M059J (cell line): ENCODE data around the gene TXNRD1. TPM values are rescaled to one million over a fixed set of nuclear protein-coding genes. Genes with fewer than 3 reads are reported as not detected.

Experiments
- DNase-seq: peaks from one replicate; pipeline ENCODE4 v3.0.0-alpha.2; 2012; ENCODE audit warnings: low read depth
- total RNA-seq: library from RNA; depleted of rRNA; stranded (reverse); fragments of >200 nt; shearing (Covaris generic); gene quantifications from 2 replicates; pipeline ENCODE4 v1.2.3, GENCODE V29; 2014

TXNRD1 gene
- total RNA-seq, 1 experiment from 2014 or later = 461 TPM

DNA sequence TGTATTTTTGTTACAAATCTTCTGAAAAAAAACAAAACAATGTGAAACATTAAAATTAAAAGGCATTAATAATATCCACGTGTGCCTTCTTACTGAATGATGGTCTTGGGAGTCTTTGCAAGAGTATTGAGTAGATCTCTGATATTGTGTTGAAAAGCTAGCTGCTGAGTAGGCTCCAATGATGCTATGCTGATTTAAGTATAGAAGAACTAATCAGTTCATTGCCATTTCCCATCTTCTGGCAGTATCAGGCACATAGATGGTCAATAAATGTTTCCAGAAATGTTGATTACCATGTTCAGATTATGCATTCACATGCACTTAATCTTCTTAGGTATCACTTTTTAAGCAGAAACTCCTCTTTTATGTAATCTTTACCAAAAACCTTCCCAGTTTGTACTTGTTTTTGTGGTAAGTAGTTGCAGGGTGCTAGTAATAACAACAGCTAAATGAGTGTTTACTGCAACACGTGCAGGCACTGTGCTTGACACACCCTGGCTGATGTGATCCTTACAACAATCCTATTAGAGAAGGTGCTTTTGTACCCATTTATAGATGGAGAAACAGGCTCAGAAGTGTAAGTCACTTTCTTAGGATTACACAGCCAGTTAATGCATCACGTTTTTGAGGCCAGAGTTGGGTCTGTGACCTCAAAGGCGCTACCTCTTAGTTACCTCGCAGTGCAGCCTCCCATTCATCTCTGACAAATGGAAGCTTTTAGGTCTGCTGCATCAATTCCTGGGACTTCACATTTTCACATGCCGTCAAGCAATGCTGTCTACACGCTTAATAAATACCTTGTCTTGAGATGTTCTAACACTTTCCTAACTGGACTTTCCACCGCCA lies 134.9 kb downstream of the TXNRD1 start:
- DNase-seq = no peak

GRCh38 chr12:104351057-104351983 lies 135.7 kb downstream of the TXNRD1 start:
- DNase-seq = no peak

GRCh38 chr12:104352106-104352713 lies 136.6 kb downstream of the TXNRD1 start:
- peak; percentile 48 for DNase-seq

DNA sequence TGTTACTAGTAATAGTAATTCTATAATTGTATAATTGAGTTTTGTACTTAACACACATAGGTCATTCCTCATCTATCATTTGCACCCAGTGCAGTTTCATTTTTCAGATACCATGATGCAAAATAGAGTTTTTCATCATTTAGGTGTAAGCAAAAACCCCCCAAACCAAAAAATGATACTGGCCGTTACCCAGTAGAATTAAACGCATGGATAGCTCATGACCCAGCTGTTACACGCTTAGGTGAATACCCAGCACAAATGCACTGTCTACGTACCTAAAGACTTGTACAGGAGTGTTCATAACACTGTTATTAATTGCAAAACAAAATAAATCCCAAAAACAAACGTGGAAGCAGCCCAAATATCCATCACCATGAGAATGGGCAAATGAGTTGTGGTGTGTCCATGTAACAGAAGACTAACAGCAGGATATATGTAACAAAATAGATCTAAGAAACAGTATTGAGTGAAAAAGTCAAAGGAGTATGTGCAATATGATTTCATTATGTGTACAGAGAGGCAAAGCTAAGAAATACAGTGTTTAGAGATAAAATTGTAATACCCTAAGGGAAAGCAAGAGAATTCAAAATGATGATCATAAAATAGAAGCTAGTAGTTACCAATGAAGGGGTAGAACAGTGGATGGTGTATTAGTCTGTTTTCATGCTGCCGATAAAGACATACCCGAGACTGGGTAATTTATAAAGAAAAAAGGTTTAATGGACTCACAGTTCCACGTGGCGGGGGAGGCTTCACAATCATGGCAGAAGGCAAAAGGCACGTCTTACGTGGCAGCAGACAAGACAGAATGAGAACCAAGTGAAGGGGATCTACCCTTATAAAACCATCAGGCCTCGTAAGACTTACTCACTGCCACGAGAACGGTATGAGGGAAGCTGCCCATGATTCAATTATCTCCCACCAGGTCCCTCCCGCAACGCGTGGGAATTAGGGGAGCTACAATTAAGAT lies 137.7 kb downstream of the TXNRD1 start:
- DNase-seq = no peak

DNA sequence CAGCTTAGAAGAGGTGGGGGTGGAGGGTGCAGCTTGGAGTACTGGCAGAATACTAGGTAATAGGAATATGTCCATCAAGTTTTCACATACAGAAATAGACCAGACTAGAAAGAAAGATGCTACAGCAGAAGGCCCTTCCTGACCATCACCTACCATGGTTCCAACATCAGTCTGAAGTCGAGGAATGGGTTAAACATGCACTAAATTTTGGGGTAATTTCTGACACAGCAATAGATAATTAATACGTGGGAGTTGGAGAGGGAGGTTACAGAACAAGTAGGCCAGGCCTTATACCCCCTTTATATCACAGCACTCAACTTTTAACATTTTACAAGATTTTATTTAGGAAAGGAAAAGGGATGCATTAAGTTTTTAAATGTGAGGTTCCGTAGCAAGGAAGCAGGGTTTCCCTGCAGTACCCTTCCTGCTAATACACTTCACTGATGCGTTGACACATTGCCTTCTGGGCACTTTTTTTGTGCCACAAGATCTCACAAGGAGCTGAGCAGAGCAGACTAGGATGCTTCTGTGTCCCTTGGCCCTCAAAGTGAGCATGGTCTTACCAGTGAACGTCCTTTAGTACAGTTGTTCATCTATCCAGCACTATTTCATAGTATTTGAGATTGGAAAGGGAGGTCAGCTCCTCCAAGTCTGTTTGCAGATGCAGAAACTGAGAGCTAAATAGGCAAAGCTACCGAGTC lies 138.7 kb downstream of the TXNRD1 start:
- DNase-seq = no peak

DNA sequence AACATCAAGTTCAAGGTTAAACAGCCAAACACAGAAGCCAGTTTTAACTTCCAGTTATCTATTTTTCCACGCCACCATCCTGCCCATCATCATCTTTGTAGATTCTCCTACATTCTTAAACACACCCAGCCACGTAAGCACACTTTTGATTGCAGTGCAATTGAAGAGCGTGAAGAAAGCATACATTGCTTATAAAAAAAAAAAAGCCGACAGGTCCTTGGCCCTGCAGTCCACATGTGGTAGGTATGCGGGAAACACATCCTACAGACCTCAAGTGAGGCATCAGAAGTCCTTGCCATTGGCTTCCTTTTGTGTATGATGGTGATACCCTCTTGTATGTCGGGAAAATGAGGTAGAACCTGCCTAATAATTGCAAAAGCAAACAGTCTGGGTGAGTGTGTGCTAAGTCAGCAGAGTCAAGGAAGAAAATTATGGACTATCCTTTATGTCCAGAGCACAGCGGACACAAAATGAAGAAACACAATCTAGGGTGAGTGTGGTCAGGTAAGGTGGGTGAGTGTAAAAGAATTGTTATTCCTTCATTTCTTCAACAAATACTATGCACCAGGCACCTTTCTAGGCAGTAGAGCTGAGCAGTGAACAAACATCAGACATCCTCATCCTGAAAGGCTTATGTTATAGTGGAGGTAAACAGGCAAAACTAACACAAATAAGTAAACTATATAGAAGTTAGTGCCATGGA lies 139.4 kb downstream of the TXNRD1 start:
- DNase-seq = no peak

- DNase-seq = peak; percentile 38
Observed at GRCh38 chr12:104355630-104356029, 140.1 kb downstream of the TXNRD1 start.

DNA sequence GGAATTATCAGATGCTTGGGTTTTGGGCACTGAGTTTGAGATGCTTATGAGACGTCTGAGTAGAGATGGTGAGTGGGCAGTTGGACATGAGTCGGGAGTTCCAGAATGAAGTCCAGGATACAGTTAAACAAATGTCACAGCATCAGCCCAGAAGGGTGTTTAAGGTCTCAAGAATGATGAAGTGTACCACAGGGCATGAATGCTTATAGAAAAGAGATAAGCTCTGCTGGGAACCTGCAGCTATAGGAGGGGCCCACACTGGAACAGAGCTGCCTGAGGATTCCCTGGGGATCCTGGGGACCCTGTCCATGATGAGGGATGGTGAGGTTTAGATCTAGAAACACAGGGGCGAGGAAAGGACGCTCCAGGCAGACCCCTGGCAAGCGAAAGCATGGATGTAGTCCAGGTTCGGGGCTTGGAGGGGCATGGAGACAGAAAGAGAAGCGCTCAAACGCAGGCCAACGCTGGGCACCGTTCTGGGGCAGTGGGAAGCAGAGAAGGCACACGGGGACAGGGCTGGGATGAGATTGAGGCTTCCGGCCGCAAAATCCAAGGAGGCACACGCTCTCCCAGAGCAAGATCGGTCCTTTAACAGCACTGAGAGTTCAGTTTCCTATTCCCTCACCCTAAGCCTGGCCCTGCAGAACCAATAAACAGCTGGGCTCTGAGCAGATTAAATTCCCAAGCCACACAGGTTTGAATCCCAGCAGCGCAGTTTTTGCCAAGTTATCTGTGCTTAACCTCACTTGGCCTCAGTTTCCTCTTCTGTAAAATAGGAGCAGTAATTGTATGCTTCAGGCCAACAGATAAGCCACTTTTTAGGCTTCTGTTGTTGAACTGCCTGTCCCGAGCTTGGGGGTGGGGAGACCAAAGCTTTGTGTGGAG lies 140.9 kb downstream of the TXNRD1 start:
- DNase-seq = peak; percentile 49

DNA sequence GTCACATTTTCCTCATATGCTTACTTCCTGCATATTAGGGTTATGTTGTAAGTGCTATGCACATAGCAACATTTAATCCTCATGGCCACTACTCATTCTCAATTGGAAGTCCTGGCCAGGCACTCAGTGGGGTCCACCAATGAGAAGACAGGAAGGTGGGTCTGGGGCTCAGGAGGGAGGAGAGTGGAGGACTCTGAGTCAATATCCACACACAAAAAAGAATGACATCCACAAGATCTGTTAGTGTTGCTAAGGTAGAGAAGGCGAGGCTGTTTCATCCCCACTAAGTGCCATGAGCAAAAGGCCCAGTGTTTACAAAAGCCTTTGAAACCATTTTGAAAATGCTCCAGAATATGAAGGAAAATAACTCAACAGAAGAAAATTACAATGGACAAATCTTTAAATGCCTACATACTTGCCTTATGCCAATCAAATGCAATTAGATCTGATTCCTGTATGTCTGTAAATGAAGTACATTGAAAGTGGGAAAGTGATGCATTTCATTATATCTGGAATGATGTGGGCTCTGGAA lies 141.9 kb downstream of the TXNRD1 start:
- DNase-seq = peak; percentile 61

DNA sequence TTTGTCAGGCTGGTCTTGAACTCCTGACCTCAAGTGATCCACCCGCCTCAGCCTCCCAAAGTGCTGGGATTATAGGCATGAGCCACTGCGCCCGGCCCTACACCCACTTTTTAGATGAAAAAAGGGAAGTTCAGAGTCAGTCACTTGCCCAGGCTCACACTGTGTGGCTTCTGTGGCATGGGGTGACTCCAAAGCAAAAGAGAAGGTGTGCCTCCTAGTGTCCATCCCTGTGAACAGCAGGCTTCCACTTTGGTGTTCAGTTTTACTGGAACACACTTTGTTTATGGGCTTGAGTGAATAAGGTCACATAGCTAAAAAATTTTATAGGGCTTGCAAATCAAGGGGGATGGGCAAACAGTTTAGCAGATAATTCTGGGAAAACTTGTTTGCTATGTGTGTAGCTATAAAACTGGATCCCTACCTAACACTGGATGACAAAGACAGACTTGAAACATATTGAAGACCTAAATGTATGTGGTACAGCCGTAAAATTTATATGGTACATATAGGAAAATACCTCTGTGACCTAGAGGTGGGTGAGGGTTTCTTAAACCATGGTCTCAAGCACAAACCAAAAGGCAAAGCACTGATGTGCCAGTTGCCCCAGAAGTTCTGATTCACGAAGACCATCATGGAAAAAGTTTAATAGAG lies 142.9 kb downstream of the TXNRD1 start:
- peak; percentile 66 for DNase-seq

DNA sequence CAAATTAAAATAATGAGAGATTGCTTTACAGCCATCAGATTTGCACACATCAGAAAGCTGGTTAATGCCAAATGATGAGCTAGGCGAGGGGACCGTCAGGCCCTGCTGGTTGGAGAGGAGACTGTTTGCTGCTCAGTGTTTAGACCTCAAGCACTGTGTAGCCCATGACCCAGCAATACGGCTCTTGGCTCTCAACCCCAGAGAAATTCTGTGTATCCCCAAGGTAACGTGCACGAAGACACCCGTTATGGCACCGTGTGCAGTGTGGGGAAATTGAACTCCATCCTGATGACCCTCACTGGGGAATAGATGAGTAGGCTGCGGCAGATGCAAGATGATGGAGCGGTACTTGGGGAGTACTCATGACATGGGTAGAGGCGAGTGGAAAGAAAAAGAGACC lies 143.6 kb downstream of the TXNRD1 start:
- no peak for DNase-seq

GRCh38 chr12:104360157-104360556 lies 144.6 kb downstream of the TXNRD1 start:
- peak; percentile 33 for DNase-seq

- DNase-seq = peak; percentile 61
Observed at GRCh38 chr12:104360983-104361707, 145.6 kb downstream of the TXNRD1 start.

DNA sequence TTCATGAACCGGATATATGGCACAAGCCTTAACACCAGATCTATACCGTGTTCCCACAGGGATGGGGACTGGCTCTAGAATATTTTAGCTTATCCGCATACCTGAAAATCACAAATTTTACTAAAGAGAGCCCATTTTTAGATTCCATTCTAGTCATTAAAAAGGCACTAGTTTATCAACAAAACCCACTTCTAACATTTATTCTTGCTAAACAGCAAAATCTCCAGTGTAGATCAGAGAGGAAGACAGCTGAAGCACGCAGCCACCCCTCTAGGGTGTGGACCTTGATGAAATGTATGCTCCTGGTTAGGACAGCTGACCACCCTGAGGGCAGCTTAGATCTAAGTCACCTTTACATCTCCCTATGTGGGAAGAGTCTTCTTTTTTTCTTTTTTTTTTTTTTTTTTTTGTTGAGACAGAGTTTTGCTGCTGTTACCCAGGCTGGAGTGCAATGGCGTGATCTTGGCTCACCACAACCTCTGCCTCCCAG lies 150.4 kb downstream of the TXNRD1 start:
- DNase-seq = no peak

DNA sequence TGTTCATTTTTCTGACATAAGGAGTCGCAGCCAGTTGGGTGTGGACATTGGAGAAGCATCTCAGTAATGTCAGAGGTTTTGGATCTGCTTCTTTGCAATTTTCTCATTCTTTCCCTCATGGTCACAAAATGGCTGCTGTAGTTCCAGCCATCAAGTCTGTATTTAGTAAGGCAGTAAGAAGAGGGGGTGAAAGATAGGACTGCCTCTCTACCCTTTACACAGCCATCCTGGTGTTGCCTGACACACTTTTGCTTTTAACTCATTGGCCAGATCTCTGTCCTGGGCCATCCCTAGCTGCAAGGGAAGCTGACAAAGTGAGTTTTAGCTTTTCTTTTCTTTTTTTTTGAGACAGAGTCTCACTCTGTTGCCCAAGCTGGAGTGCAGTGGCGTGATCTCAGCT lies 154.1 kb downstream of the TXNRD1 start:
- DNase-seq = no peak

GRCh38 chr12:104371043-104371870 lies 155.7 kb downstream of the TXNRD1 start:
- DNase-seq = peak; percentile 92
